K562 treated with DMSO at 1 percent for 4 hours (cell line): ENCODE results near the gene CLPSL1. TPM values are rescaled to one million over a fixed set of nuclear protein-coding genes. Genes with fewer than 3 reads are reported as not detected.

Experiments
- total RNA-seq: library from RNA; unstranded; fragments of 300-600 nt; gene quantifications from 2 replicates; pipeline ENCODE4 v1.2.3, GENCODE V29; 2022; ENCODE audit not compliant: insufficient read depth

CLPSL1 gene
- total RNA-seq, result not detected in 2 replicates

DNA sequence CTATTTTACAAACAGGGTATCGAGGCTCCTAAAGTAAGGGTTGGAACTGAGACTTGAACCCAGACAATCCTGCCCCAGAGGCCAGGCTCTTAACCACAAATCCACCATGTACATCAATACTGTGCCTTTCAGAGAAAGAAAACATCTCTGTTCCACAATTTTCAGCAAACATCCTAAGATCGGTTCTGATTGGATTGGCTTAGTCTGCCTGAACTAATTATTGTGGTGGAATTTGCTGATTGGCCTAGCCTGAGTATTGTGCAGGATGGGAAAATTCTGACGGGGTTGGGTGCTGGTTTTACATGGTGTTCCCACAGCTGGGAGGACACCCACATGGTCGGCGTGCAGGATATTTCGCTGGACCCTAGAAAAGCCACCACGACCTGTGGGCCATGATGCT lies at the start of gene CLPSL1:
CLPSL1 (plus strand) TSS at position 301 of the 400 bp plus-strand sequence; CDS start at position 393, 92 bp downstream.

GRCh38 chr6:35736982-35737412 lies 43.8 kb upstream of the CLPSL1 start, which contains the start of gene ARMC12:
ARMC12 (plus strand) TSS chr6:35737032; CDS start chr6:35737109, 77 bp downstream.

DNA sequence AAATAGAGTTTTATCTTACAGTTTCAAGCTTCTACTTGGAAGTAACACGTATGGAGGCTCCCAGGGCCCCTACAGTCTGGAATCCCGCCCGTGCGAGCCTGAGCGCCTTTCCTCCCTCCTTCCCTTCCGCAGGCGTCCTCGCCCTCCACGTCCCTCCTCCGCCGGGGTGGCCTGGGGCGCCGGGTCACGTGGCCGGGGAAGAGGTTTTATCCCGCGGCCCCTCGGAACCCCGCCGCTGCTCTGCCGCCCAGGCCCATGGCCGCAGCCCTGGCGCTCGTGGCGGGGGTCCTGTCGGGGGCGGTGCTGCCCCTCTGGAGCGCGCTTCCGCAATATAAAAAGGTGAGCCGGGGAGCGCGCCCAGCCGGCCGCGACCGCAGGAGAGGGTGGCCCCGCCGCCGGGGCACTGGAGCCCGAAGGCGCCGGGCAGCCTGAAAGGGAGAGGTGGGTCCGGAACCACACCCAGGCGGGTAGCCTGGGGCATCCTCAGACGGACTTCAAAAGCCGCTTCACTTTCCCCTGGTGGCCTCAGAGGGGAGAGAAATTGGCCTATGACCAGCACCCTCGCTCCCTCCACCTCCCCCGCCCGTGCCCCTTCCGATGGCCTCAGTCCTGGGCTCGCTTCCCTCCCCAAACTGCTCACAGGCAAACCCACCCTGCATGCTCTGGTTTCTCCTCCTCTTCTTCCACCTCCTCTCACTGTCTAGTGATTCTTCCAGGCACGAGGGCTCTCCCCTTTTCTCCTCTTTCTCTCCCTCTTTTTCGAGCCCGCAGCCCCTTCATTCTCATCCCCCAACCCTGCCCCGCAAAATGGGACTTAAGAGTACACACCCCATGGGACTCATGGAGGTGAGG lies 4.2 kb upstream of the CLPSL1 start, which contains the start of gene CLPSL2:
CLPSL2 (plus strand) TSS at position 235 of the 852 bp plus-strand sequence; CDS start at position 256, 21 bp downstream.

DNA sequence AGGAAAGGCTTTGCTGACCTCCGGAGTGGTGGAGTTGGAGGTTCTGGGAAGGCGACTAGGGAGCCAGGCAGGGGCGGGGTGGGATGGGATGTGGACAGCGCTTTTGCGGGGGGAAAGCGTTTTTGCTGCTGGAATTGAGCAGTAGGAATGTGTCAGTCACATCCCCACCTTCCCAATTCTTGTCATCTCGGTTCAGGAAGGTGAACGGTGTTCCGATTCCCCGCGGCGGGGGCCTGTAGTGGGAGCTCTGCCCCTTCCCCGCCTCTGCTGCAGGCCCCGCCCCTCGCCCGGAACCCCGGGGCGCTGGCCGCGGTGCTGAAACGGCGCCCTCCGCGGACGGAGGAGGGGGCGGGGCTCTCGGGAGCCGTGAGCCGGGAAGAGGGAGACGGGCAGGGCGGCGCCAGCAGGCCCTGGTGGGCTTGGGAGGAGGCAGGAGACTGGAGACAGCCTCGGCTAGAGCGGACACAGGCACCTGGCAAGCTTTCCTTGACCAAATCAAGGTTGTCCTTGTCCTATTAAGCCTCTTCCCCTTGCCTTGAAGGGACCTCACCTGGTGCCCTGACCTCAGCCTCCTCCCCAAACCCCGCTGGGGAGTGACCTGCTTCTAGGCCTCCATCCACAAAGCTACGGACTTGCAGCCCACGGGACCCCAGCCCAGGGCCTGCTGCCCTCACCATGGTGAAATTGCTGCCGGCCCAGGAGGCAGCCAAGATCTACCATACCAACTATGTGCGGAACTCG lies 24.3 kb downstream of the CLPSL1 start, which contains the start of gene LHFPL5:
LHFPL5 (plus strand) TSS at position 357 of the 741 bp plus-strand sequence; CDS start at position 676, 319 bp downstream.

Other genes starting within 250 kb of the CLPSL1 start
- 31.4 and 37.9 TPM in 2 replicates for gene FKBP5, start 92.1 kb upstream of the CLPSL1 start, total RNA-seq
- gene ARMC12, start 44.0 kb upstream of the CLPSL1 start, total RNA-seq, result not detected in 2 replicates
- not detected in 2 replicates for gene CLPSL2, start 4.4 kb upstream of the CLPSL1 start, total RNA-seq
- not detected in 2 replicates for gene CLPS, start 16.3 kb downstream of the CLPSL1 start, total RNA-seq
- gene LHFPL5, start 24.3 kb downstream of the CLPSL1 start, total RNA-seq, result not detected in 2 replicates
- gene SRPK1, start 140.1 kb downstream of the CLPSL1 start, total RNA-seq, result 32.5 and 44.1 TPM in 2 replicates
- gene SLC26A8, start 243.6 kb downstream of the CLPSL1 start, total RNA-seq, result not detected in 2 replicates
- gene MAPK14, start 246.8 kb downstream of the CLPSL1 start, total RNA-seq, result 28.6 and 33.4 TPM in 2 replicates